Measurements from ENCODE around the gene KIAA0408. TPM values are rescaled to one million over a fixed set of nuclear protein-coding genes. Genes with fewer than 3 reads are reported as not detected.

KIAA0408 gene
- total and polyA plus RNA-seq, 9 of the 15 experiments (the other 6 are each of a cell fraction or from before 2014, with no cell fraction given) = 0.11 TPM; not detected in 8

DNA sequence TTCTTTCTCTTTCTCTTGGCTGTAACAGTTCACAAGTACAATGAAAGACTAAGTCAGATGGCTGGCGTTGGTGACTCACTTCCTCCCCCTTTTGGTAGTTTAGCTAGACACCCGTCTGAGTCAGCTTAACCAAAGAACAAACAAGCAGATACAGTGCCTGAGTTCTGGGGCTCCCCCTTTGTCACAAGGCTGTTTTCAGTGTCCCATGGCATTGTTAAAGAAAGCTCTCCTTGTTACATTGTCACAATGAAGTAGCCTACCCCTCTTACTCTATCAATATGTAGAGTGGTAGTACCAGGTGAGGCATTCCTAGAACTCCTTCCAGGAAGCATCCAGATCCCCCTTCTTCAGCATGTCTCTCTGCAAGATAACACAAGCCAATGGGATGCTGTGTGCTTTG, 38.6 kb downstream of the KIAA0408 start (continued):
- TF ChIP-seq CSDE1 (IDR thresholded peaks at IDR 0.05) (no peak), SPI1 (IDR thresholded peaks at IDR 0.05; ENCODE audit: borderline replicate concordance, low read depth, low read length) (peak; percentile 53), HMGXB4 (CRISPR knock-in tag; IDR thresholded peaks at IDR 0.05) (no peak), RAD21 (CRISPR knock-in tag; conservative IDR thresholded peaks at IDR 0.05 in 1 of 2, IDR thresholded peaks at IDR 0.05 in 1 of 2) (peak; percentile 72 to 83), JUN (IDR thresholded peaks at IDR 0.05; ENCODE audit: borderline replicate concordance, low read depth, low read length) (0 out of 2 replicates have a peak, but pooled peaks have one; percentile 54), JUN (CRISPR knock-in tag; IDR thresholded peaks at IDR 0.05; ENCODE audit: borderline replicate concordance) (no peak), ZFP1 (CRISPR knock-in tag; IDR thresholded peaks at IDR 0.05) (peak; percentile 78), ZNF764 (CRISPR knock-in tag; IDR thresholded peaks at IDR 0.05; ENCODE audit: low read depth) (no peak), SIRT6 (IDR thresholded peaks at IDR 0.05; ENCODE audit: low read depth, low read length) (no peak), EHMT2 (IDR thresholded peaks at IDR 0.05) (0 out of 2 replicates have a peak, but pooled peaks have one; percentile 28), EZH2 (IDR thresholded peaks at IDR 0.05; ENCODE audit: borderline replicate concordance, low read depth, low read length) (no peak), ILF3 (IDR thresholded peaks at IDR 0.05; ENCODE audit: borderline replicate concordance) (no peak), HDAC6 (IDR thresholded peaks at IDR 0.05; ENCODE audit: low read depth, low read length) (no peak), RB1 (IDR thresholded peaks at IDR 0.05; ENCODE audit: low read depth) (0 out of 2 replicates have a peak, but pooled peaks have one; percentile 21), C11orf30 (IDR thresholded peaks at IDR 0.05; ENCODE audit: low read depth) (peak; percentile 36; the same call in 1 of the 2 replicates), SMARCA4 (IDR thresholded peaks at IDR 0.05) (0 out of 2 replicates have a peak, but pooled peaks have one; percentile 17), PTTG1 (tag; IDR thresholded peaks at IDR 0.05; ENCODE audit: low read depth) (no peak)
- TF ChIP-seq, protein P1, sequence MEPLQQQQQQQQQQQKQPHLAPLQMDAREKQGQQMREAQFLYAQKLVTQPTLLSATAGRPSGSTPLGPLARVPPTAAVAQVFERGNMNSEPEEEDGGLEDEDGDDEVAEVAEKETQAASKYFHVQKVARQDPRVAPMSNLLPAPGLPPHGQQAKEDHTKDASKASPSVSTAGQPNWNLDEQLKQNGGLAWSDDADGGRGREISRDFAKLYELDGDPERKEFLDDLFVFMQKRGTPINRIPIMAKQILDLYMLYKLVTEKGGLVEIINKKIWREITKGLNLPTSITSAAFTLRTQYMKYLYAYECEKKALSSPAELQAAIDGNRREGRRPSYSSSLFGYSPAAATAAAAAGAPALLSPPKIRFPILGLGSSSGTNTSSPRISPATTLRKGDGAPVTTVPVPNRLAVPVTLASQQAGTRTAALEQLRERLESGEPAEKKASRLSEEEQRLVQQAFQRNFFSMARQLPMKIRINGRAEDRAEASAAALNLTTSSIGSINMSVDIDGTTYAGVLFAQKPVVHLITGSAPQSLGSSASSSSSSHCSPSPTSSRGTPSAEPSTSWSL (CRISPR knock-in tag; IDR thresholded peaks at IDR 0.05; ENCODE audit: borderline replicate concordance) = no peak
- TF ChIP-seq, protein P2, sequence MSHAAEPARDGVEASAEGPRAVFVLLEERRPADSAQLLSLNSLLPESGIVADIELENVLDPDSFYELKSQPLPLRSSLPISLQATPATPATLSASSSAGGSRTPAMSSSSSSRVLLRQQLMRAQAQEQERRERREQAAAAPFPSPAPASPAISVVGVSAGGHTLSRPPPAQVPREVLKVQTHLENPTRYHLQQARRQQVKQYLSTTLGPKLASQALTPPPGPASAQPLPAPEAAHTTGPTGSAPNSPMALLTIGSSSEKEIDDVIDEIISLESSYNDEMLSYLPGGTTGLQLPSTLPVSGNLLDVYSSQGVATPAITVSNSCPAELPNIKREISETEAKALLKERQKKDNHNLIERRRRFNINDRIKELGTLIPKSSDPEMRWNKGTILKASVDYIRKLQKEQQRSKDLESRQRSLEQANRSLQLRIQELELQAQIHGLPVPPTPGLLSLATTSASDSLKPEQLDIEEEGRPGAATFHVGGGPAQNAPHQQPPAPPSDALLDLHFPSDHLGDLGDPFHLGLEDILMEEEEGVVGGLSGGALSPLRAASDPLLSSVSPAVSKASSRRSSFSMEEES (CRISPR knock-in tag; IDR thresholded peaks at IDR 0.05) = no peak
- TF ChIP-seq, protein P3, sequence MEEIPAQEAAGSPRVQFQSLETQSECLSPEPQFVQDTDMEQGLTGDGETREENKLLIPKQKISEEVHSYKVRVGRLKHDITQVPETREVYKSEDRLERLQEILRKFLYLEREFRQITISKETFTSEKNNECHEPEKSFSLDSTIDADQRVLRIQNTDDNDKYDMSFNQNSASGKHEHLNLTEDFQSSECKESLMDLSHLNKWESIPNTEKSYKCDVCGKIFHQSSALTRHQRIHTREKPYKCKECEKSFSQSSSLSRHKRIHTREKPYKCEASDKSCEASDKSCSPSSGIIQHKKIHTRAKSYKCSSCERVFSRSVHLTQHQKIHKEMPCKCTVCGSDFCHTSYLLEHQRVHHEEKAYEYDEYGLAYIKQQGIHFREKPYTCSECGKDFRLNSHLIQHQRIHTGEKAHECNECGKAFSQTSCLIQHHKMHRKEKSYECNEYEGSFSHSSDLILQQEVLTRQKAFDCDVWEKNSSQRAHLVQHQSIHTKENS (CRISPR knock-in tag; IDR thresholded peaks at IDR 0.05) = no peak
- TF ChIP-seq, protein P4, sequence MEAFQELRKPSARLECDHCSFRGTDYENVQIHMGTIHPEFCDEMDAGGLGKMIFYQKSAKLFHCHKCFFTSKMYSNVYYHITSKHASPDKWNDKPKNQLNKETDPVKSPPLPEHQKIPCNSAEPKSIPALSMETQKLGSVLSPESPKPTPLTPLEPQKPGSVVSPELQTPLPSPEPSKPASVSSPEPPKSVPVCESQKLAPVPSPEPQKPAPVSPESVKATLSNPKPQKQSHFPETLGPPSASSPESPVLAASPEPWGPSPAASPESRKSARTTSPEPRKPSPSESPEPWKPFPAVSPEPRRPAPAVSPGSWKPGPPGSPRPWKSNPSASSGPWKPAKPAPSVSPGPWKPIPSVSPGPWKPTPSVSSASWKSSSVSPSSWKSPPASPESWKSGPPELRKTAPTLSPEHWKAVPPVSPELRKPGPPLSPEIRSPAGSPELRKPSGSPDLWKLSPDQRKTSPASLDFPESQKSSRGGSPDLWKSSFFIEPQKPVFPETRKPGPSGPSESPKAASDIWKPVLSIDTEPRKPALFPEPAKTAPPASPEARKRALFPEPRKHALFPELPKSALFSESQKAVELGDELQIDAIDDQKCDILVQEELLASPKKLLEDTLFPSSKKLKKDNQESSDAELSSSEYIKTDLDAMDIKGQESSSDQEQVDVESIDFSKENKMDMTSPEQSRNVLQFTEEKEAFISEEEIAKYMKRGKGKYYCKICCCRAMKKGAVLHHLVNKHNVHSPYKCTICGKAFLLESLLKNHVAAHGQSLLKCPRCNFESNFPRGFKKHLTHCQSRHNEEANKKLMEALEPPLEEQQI (IDR thresholded peaks at IDR 0.05) = no peak
